GM12878 (cell line): ENCODE measurements around the gene PKN3. TPM values are rescaled to one million over a fixed set of nuclear protein-coding genes. Genes with fewer than 3 reads are reported as not detected.

ENCODE experiments used
- ATAC-seq: fragments of 200-7000 bp; cut with Tn5 transposase; 3 replicates; pipeline ENCODE4 v1.9.1; 2020; ENCODE audit warnings: mild to moderate bottlenecking, moderate library complexity
- BruUV-seq: library from RNA; stranded (reverse); fragments of 400-500 nt; replicated peaks from 2 replicates; lab custom pipeline; 2021; lab: Mats Ljungman, UMichigan
- CTCF ChIA-PET: fragments of 300-600 bp; sonication (Branson Sonifier 250); formaldehyde crosslinking; extraction: SDS; loops from one replicate; lab custom pipeline; 2021; ENCODE audit warnings: inconsistent platforms; lab: Yijun Ruan, JAX
- POLR2A ChIA-PET: fragments of 350-600 bp; formaldehyde crosslinking; extraction: SDS; loops from one replicate; lab custom pipeline; 2021; ENCODE audit warnings: inconsistent platforms; lab: Charles Lee
- RAD21 ChIA-PET: fragments of 300-600 bp; sonication (Branson Sonifier 250); formaldehyde crosslinking; loops from one replicate; lab custom pipeline; 2023; ENCODE audit warnings: antibody characterized with exemption; ENCODE audit not compliant: unreplicated experiment; lab: Charles Lee
- SMC1A ChIA-PET: fragments of 300-600 bp; sonication (Branson Sonifier 250); formaldehyde crosslinking; loops from one replicate; lab custom pipeline; 2023; ENCODE audit not compliant: unreplicated experiment, uncharacterized antibody; lab: Charles Lee
- DNase-seq: peaks from one replicate; pipeline ENCODE4 v3.0.0-alpha.2; 2011; ENCODE audit warnings: low read depth, low spot score
- FAIRE-seq: peaks from 3 replicates; lab custom pipeline; 2011; peaks lifted over from hg19 to GRCh38; lab: Jason Lieb, UNC
- H2AFZ ChIP-seq: 2 replicates; pipeline ENCODE4 v1.6.0; 2011; ENCODE audit warnings: low read depth, low read length, control low read depth; ENCODE audit not compliant: control insufficient read depth
- H3K27ac ChIP-seq: 2 replicates; pipeline ENCODE4 v1.5.1; 2011; ENCODE audit warnings: control low read depth; ENCODE audit not compliant: control insufficient read depth, insufficient read depth
- H3K27me3 ChIP-seq, 2 experiments: replicated peaks in 1 of 2; 2 replicates each; pipeline versions ENCODE4 v1.6.0 to v1.6.1; 2011; ENCODE audit warnings: low read length in 1 of 2; ENCODE audit not compliant: control insufficient read depth in 2 of 2, insufficient read depth in 2 of 2
- H3K36me3 ChIP-seq, 2 experiments: 2 replicates each; pipeline ENCODE4 v1.5.1; 2011; ENCODE audit warnings: low read length in 1 of 2; ENCODE audit not compliant: control insufficient read depth in 2 of 2, insufficient read depth in 2 of 2
- H3K4me1 ChIP-seq: 2 replicates; pipeline ENCODE4 v1.6.1; 2011; ENCODE audit warnings: mild to moderate bottlenecking, low read length, moderate library complexity, mixed read lengths; ENCODE audit not compliant: control insufficient read depth, insufficient read depth
- H3K4me2 ChIP-seq: 2 replicates; pipeline ENCODE4 v1.6.0; 2011; ENCODE audit warnings: control low read depth; ENCODE audit not compliant: control insufficient read depth, insufficient read depth
- H3K4me3 ChIP-seq: fragments of 200-600 bp; sonication (generic); 2 replicates; pipeline ENCODE4 v1.5.1; 2016
- H3K79me2 ChIP-seq: 2 replicates; pipeline ENCODE4 v1.6.0; 2011; ENCODE audit warnings: low read length; ENCODE audit not compliant: control insufficient read depth, insufficient read depth
- H3K9ac ChIP-seq: 2 replicates; pipeline ENCODE4 v1.8.0; 2011; ENCODE audit warnings: low read length, control low read depth, mixed read lengths; ENCODE audit not compliant: control insufficient read depth, insufficient read depth
- H3K9me3 ChIP-seq: replicated peaks from 3 replicates; pipeline ENCODE4 v1.5.1; 2011; ENCODE audit warnings: mild to moderate bottlenecking, low read length; ENCODE audit not compliant: control insufficient read depth, insufficient read depth
- H4K20me1 ChIP-seq: 2 replicates; pipeline ENCODE4 v1.6.0; 2011; ENCODE audit not compliant: control insufficient read depth, insufficient read depth
- ATF7 ChIP-seq: fragments of 450-650 bp; IDR thresholded peaks from 2 replicates; pipeline ENCODE4 v1.6.1; 2016; ENCODE audit warnings: low read depth, mild to moderate bottlenecking
- CHD4 ChIP-seq: fragments of 200-600 bp; sonication (generic); IDR thresholded peaks from 2 replicates; pipeline ENCODE4 v1.6.1; 2016; ENCODE audit warnings: mild to moderate bottlenecking
- FOXK2 ChIP-seq: fragments of 450-650 bp; IDR thresholded peaks from 2 replicates; pipeline ENCODE4 v1.6.1; 2017; ENCODE audit warnings: mild to moderate bottlenecking, moderate library complexity
- HCFC1 ChIP-seq: fragments of 150-350 bp; IDR thresholded peaks from 2 replicates; pipeline ENCODE4 v1.6.1; 2014; ENCODE audit warnings: low read length
- JUND ChIP-seq: IDR thresholded peaks from 2 replicates; pipeline ENCODE4 v1.6.1; 2012; ENCODE audit warnings: low read depth, mild to moderate bottlenecking, low read length, improper control_type of control experiment, moderate library complexity
- MXI1 ChIP-seq: fragments of 150-350 bp; IDR thresholded peaks from 2 replicates; pipeline ENCODE4 v1.6.1; 2011; ENCODE audit warnings: low read depth, mild to moderate bottlenecking, inconsistent platforms, low read length, improper control_type of control experiment
- NR2C1 ChIP-seq: fragments of 450-650 bp; IDR thresholded peaks from 2 replicates; pipeline ENCODE4 v1.6.1; 2017; ENCODE audit warnings: antibody characterized with exemption, mild to moderate bottlenecking, moderate library complexity
- PAX8 ChIP-seq: fragments of 450-650 bp; IDR thresholded peaks from 2 replicates; pipeline ENCODE4 v1.6.1; 2017; ENCODE audit warnings: mild to moderate bottlenecking, moderate library complexity
- RAD21 ChIP-seq: IDR thresholded peaks from 2 replicates; pipeline ENCODE4 v1.6.1; 2011; ENCODE audit warnings: mild to moderate bottlenecking, low read depth, low read length, moderate library complexity; ENCODE audit not compliant: insufficient read depth
- RELB ChIP-seq: fragments of 450-650 bp; IDR thresholded peaks from 2 replicates; pipeline ENCODE4 v1.6.1; 2017; ENCODE audit warnings: low read depth, mild to moderate bottlenecking, moderate library complexity
- REST ChIP-seq: IDR thresholded peaks from 2 replicates; pipeline ENCODE4 v1.6.1; 2012; ENCODE audit warnings: mild to moderate bottlenecking, low read depth, low read length
- SMAD5 ChIP-seq: IDR thresholded peaks from 2 replicates; pipeline ENCODE4 v1.6.1; 2016; ENCODE audit warnings: antibody characterized with exemption, low read depth
- ZBED1 ChIP-seq: IDR thresholded peaks from 2 replicates; pipeline ENCODE4 v1.6.1; 2016; ENCODE audit warnings: borderline replicate concordance
- ZNF687 ChIP-seq: fragments of 450-650 bp; IDR thresholded peaks from 2 replicates; pipeline ENCODE4 v1.6.1; 2017; ENCODE audit warnings: mild to moderate bottlenecking, moderate library complexity
- WGBS: methylation state at CpG from one replicate; pipeline ENCODE4 v1.1.6; 2016; ENCODE audit warnings: low lambda C conversion rate; ENCODE audit not compliant: insufficient replicate concordance, insufficient coverage; ENCODE audit errors: missing lambda C conversion rate; 5-methylcytosine and 5-hydroxymethylcytosine counted together
- in situ Hi-C: fragments of 300-500 bp; cut with MboI; formaldehyde crosslinking; loops from 9 replicates; pipeline ENCODE4 v1.14.3; 2018; ENCODE audit warnings: mixed read lengths
- intact Hi-C: fragments of 100-400 bp; cut with micrococcal nuclease; formaldehyde crosslinking; loops from one replicate; pipeline ENCODE4 v1.14.2; 2022; ENCODE audit not compliant: unreplicated experiment
- polyA plus RNA-seq, 11 experiments: library from polyadenylated mRNA; depleted of rRNA in 4 of 11; unstranded in 6 of 11; stranded (reverse) in 5 of 11; fragments of >200 nt; fragmentation: Nextera tagmentation in 4 of 11; fragmentation: Illumina TruSeq in 1 of 11; extraction: Ambion mirVana in 4 of 11; extraction: Trizol in 1 of 11; gene quantifications; 1 replicate in 1 of 11; 2 replicates in 10 of 11; pipeline versions ENCODE4 v1.2.1 to v1.2.3, GENCODE V29; 2011 to 2016; ENCODE audit warnings: inconsistent platforms in 2 of 11, missing spikeins in 2 of 11, low read depth in 1 of 11
- total RNA-seq, 4 experiments: library from RNA; depleted of rRNA in 3 of 4; stranded (reverse); fragments of >200 nt in 3 of 4; fragmentation: Illumina TruSeq in 1 of 4; extraction: Trizol in 1 of 4; gene quantifications; 2 replicates each; pipeline versions ENCODE4 v1.2.1 to v1.2.3, GENCODE V29; 2013 to 2021

Gene PKN3
- total and polyA plus RNA-seq, 10 of the 15 experiments (the other 5 are each of a cell fraction or from before 2014, with no cell fraction given), result 0.35 to 11.0 (median 3.3) TPM

GRCh38 chr9:128707446-128707845 lies 5.1 kb downstream of the PKN3 start (continued):
- TF ChIP-seq RAD21 (no peak), ZNF687 (no peak), PAX8 (no peak), MXI1 (no peak), SMAD5 (no peak), FOXK2 (no peak)

- Histone ChIP-seq H3K9me3 (no peaks in the 10 kb centered on the region), H2AFZ (no peak overlapping the region), H3K9ac (no peak overlapping the region), H3K36me3 (no peaks in the 10 kb centered on the region), H3K4me3 (no peak overlapping the region), H3K4me2 (no peak overlapping the region), H3K27ac (no peak overlapping the region), H3K79me2 (no peaks in the 10 kb centered on the region), H3K27me3 (no peaks in the 10 kb centered on the region), H3K4me1 (no peaks in the 10 kb centered on the region), H4K20me1 (no peaks in the 10 kb centered on the region)
- FAIRE-seq (no peak), ATAC-seq (peak; percentile 32; the same call in 1 of the 3 replicates), DNase-seq (no peak)
- WGBS, result 61% methylated on average over 26 of the region's 26 CpGs
- intact Hi-C loops (no loop called here), in situ Hi-C loops (no loop called here)
- ChIA-PET CTCF (no interaction called here), POLR2A (no interaction called here), SMC1A (no interaction called here), RAD21 (no interaction called here)
- BruUV-seq, result no TSS peak
- TF ChIP-seq CHD4 (no peak), JUND (no peak), REST (no peak), HCFC1 (no peak), NR2C1 (no peak), RELB (no peak), ZBED1 (no peak), ATF7 (no peak)
Observed at GRCh38 chr9:128712451-128713410, 10.4 kb downstream of the PKN3 start.
